HG02571 (cell line): ENCODE data around the gene HEBP2.

Experiments
- ATAC-seq: cut with Tn5 transposase; IDR thresholded peaks from one replicate; pipeline ENCODE4 v1.9.1; 2021; ENCODE audit warnings: mild to moderate bottlenecking, moderate library complexity; ENCODE audit not compliant: unreplicated experiment

The HEBP2 gene

GRCh38 chr6:138397128-138398122 is 6.6 kb upstream of the HEBP2 start:
- ATAC-seq: no peak

- ATAC-seq: no peak
Measured at GRCh38 chr6:138400326-138400725, 3.7 kb upstream of the HEBP2 start.

GRCh38 chr6:138401960-138402837 is 1.8 kb upstream of the HEBP2 start:
- ATAC-seq: no peak

GRCh38 chr6:138402838-138403187 is 1.2 kb upstream of the HEBP2 start:
- no peak for ATAC-seq

- ATAC-seq: peak; percentile 23
Measured at GRCh38 chr6:138403324-138403800, 661 bp upstream of the HEBP2 start.

- ATAC-seq: peak; percentile 10
Measured at GRCh38 chr6:138404666-138405337, 779 bp downstream of the HEBP2 start.

GRCh38 chr6:138405816-138406413 is 1.9 kb downstream of the HEBP2 start:
- ATAC-seq: no peak

- no peak for ATAC-seq
Measured at GRCh38 chr6:138406443-138406842, 2.4 kb downstream of the HEBP2 start.

GRCh38 chr6:138410048-138410735 is 6.2 kb downstream of the HEBP2 start:
- ATAC-seq: no peak

- peak; percentile 59 for ATAC-seq
Measured at GRCh38 chr6:138410972-138411880, 7.2 kb downstream of the HEBP2 start.

- no peak for ATAC-seq
Measured at GRCh38 chr6:138415125-138415524, 11.1 kb downstream of the HEBP2 start.

GRCh38 chr6:138416206-138416605 is 12.2 kb downstream of the HEBP2 start:
- no peak for ATAC-seq

GRCh38 chr6:138417493-138418117 is 13.6 kb downstream of the HEBP2 start:
- ATAC-seq: no peak

- ATAC-seq: no peak
Measured at GRCh38 chr6:138418118-138418742, 14.2 kb downstream of the HEBP2 start.

- no peak for ATAC-seq
Measured at GRCh38 chr6:138419766-138420165, 15.7 kb downstream of the HEBP2 start.

GRCh38 chr6:138420356-138420755 is 16.3 kb downstream of the HEBP2 start:
- no peak for ATAC-seq

- no peak for ATAC-seq
Measured at GRCh38 chr6:138421089-138421488, 17.1 kb downstream of the HEBP2 start.

GRCh38 chr6:138421608-138422007 is 17.6 kb downstream of the HEBP2 start:
- ATAC-seq: no peak
